HepG2 (cell line): ENCODE results near the gene TSC22D4. TPM values are rescaled to one million over a fixed set of nuclear protein-coding genes. Genes with fewer than 3 reads are reported as not detected.

ENCODE experiments used
- ATF3 ChIP-seq: sonication (generic); formaldehyde crosslinking; IDR thresholded peaks from 2 replicates; pipeline ENCODE4 v1.4.0; 2020; ENCODE audit warnings: missing genetic modification reagents
- CREB1 ChIP-seq, 2 experiments: fragments of 450-650 bp in 1 of 2; IDR thresholded peaks; 2 replicates each; pipeline ENCODE4 v1.6.1; 2016 to 2017; ENCODE audit warnings: control low read depth in 1 of 2, mild to moderate bottlenecking in 1 of 2, missing compliant biosample characterization in 1 of 2, missing genetic modification characterization in 1 of 2
- EEA1 ChIP-seq: sonication (generic); formaldehyde crosslinking; IDR thresholded peaks from 2 replicates; pipeline ENCODE4 v1.5.1; 2020; ENCODE audit warnings: mild to moderate bottlenecking, missing genetic modification reagents, borderline replicate concordance
- HNF4G ChIP-seq, 2 experiments: sonication (generic) in 1 of 2; formaldehyde crosslinking in 1 of 2; IDR thresholded peaks; 2 replicates each; pipeline versions ENCODE4 v1.4.0 to v1.6.1; 2011 to 2020; ENCODE audit warnings: borderline replicate concordance in 2 of 2, low read depth in 2 of 2, mild to moderate bottlenecking in 2 of 2, low read length in 1 of 2, missing genetic modification reagents in 1 of 2, moderate library complexity in 1 of 2
- KLF9 ChIP-seq: IDR thresholded peaks from 2 replicates; pipeline ENCODE4 v1.6.1; 2016; ENCODE audit warnings: low read depth
- MTA1 ChIP-seq: sonication (generic); formaldehyde crosslinking; IDR thresholded peaks from 2 replicates; pipeline ENCODE4 v1.4.0; 2020; ENCODE audit warnings: missing genetic modification reagents, mild to moderate bottlenecking, borderline replicate concordance
- MZF1 ChIP-seq: sonication (generic); formaldehyde crosslinking; IDR thresholded peaks from 2 replicates; pipeline ENCODE4 v1.8.1; 2023; ENCODE audit warnings: mild to moderate bottlenecking, missing genetic modification reagents, borderline replicate concordance
- PHF8 ChIP-seq: sonication (generic); formaldehyde crosslinking; IDR thresholded peaks from 2 replicates; pipeline ENCODE4 v1.5.0; 2020; ENCODE audit warnings: missing genetic modification reagents
- POLR2AphosphoS2 ChIP-seq: IDR thresholded peaks from 2 replicates; pipeline ENCODE4 v1.6.1; 2011; ENCODE audit warnings: low read depth, low read length, improper control_type of control experiment
- PRMT3 ChIP-seq: sonication (generic); formaldehyde crosslinking; IDR thresholded peaks from 2 replicates; pipeline ENCODE4 v1.8.1; 2022; ENCODE audit warnings: low read depth, mild to moderate bottlenecking, moderate library complexity, missing genetic modification reagents, borderline replicate concordance
- PTBP1 ChIP-seq: fragments of 200-400 bp; formaldehyde crosslinking; IDR thresholded peaks from 2 replicates; pipeline ENCODE4 v1.6.1; 2018; ENCODE audit warnings: low read length, low read depth; ENCODE audit not compliant: poor library complexity, severe bottlenecking
- SMAD3 ChIP-seq: sonication (generic); formaldehyde crosslinking; IDR thresholded peaks from 2 replicates; pipeline ENCODE4 v1.4.0; 2020; ENCODE audit warnings: missing genetic modification reagents
- ZBTB8A ChIP-seq: sonication (generic); formaldehyde crosslinking; IDR thresholded peaks from 2 replicates; pipeline ENCODE4 v1.4.0; 2020; ENCODE audit warnings: mild to moderate bottlenecking, low read depth, missing genetic modification reagents, borderline replicate concordance
- ZKSCAN5 ChIP-seq: sonication (generic); formaldehyde crosslinking; IDR thresholded peaks from 2 replicates; pipeline ENCODE4 v1.5.1; 2020; ENCODE audit warnings: mild to moderate bottlenecking, missing genetic modification reagents
- ZNF552 ChIP-seq: sonication (generic); formaldehyde crosslinking; IDR thresholded peaks from 2 replicates; pipeline ENCODE4 v1.9.0; 2022; ENCODE audit warnings: missing genetic modification reagents, mild to moderate bottlenecking, borderline replicate concordance
- ZNF563 ChIP-seq: sonication (generic); formaldehyde crosslinking; IDR thresholded peaks from 2 replicates; pipeline ENCODE4 v1.8.0; 2022; ENCODE audit warnings: mild to moderate bottlenecking, moderate library complexity, missing genetic modification reagents
- polyA plus RNA-seq, 8 experiments: library from polyadenylated mRNA; depleted of rRNA in 3 of 8; stranded (reverse) in 7 of 8; unstranded in 1 of 8; fragments of >200 nt; fragmentation: Illumina TruSeq in 4 of 8; extraction: Trizol in 4 of 8; gene quantifications; 2 replicates each; pipeline versions ENCODE4 v1.2.1 to v1.2.3, GENCODE V29; 2011 to 2016; ENCODE audit warnings: low read depth in 4 of 8, missing spikeins in 1 of 8, mixed read lengths in 1 of 8; ENCODE audit not compliant: insufficient read depth in 1 of 8
- total RNA-seq, 5 experiments: library from RNA; depleted of rRNA; stranded (reverse); fragments of >200 nt; fragmentation: Illumina TruSeq; extraction: Trizol; gene quantifications; 2 replicates each; pipeline ENCODE4 v1.2.3, GENCODE V29; 2016; ENCODE audit warnings: low read depth in 1 of 5
- TF ChIP-seq, protein P1 (sequence below): sonication (generic); formaldehyde crosslinking; IDR thresholded peaks from 2 replicates; pipeline ENCODE4 v1.9.0; 2022; ENCODE audit warnings: low read depth, missing genetic modification reagents
- TF ChIP-seq, protein P2 (sequence below): sonication (generic); formaldehyde crosslinking; IDR thresholded peaks from 2 replicates; pipeline ENCODE4 v1.4.0; 2020; ENCODE audit warnings: missing genetic modification reagents, borderline replicate concordance
- TF ChIP-seq, protein P3 (sequence below): sonication (generic); formaldehyde crosslinking; conservative IDR thresholded peaks from 2 replicates; pipeline ENCODE4 v1.5.0; 2020; ENCODE audit warnings: missing genetic modification reagents
- TF ChIP-seq, protein P4 (sequence below): IDR thresholded peaks from 2 replicates; pipeline ENCODE4 v1.6.1; 2016; ENCODE audit warnings: mild to moderate bottlenecking

TSC22D4 gene
- total and polyA plus RNA-seq, 2 of the 13 experiments (the other 11 are each of a cell fraction or from before 2014, with no cell fraction given) = 7.7 to 8.7 TPM

- TF ChIP-seq PTBP1 = no peak
- TF ChIP-seq, protein P1, sequence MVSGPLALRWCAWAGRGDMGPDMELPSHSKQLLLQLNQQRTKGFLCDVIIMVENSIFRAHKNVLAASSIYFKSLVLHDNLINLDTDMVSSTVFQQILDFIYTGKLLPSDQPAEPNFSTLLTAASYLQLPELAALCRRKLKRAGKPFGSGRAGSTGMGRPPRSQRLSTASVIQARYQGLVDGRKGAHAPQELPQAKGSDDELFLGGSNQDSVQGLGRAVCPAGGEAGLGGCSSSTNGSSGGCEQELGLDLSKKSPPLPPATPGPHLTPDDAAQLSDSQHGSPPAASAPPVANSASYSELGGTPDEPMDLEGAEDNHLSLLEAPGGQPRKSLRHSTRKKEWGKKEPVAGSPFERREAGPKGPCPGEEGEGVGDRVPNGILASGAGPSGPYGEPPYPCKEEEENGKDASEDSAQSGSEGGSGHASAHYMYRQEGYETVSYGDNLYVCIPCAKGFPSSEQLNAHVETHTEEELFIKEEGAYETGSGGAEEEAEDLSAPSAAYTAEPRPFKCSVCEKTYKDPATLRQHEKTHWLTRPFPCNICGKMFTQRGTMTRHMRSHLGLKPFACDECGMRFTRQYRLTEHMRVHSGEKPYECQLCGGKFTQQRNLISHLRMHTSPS (CRISPR knock-in tag) = 0 out of 2 replicates have a peak, but pooled peaks have one; percentile 26
- TF ChIP-seq CREB1 (IDR thresholded peaks at IDR 0.05) = no peak
- TF ChIP-seq CREB1 (CRISPR knock-in tag; IDR thresholded peaks at IDR 0.05) = no peak
- no peak for TF ChIP-seq HNF4G (IDR thresholded peaks at IDR 0.05; ENCODE audit: borderline replicate concordance, low read depth, low read length)
- TF ChIP-seq HNF4G (CRISPR knock-in tag; IDR thresholded peaks at IDR 0.05; ENCODE audit: borderline replicate concordance, low read depth) = no peak
- no peak for TF ChIP-seq PRMT3 (CRISPR knock-in tag)
- no peak for TF ChIP-seq ZNF552 (CRISPR knock-in tag)
- TF ChIP-seq KLF9 (CRISPR knock-in tag) = no peak
- TF ChIP-seq, protein P2, sequence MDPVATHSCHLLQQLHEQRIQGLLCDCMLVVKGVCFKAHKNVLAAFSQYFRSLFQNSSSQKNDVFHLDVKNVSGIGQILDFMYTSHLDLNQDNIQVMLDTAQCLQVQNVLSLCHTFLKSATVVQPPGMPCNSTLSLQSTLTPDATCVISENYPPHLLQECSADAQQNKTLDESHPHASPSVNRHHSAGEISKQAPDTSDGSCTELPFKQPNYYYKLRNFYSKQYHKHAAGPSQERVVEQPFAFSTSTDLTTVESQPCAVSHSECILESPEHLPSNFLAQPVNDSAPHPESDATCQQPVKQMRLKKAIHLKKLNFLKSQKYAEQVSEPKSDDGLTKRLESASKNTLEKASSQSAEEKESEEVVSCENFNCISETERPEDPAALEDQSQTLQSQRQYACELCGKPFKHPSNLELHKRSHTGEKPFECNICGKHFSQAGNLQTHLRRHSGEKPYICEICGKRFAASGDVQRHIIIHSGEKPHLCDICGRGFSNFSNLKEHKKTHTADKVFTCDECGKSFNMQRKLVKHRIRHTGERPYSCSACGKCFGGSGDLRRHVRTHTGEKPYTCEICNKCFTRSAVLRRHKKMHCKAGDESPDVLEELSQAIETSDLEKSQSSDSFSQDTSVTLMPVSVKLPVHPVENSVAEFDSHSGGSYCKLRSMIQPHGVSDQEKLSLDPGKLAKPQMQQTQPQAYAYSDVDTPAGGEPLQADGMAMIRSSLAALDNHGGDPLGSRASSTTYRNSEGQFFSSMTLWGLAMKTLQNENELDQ (CRISPR knock-in tag) = no peak
- TF ChIP-seq ATF3 (CRISPR knock-in tag) = no peak
- TF ChIP-seq, protein P3, sequence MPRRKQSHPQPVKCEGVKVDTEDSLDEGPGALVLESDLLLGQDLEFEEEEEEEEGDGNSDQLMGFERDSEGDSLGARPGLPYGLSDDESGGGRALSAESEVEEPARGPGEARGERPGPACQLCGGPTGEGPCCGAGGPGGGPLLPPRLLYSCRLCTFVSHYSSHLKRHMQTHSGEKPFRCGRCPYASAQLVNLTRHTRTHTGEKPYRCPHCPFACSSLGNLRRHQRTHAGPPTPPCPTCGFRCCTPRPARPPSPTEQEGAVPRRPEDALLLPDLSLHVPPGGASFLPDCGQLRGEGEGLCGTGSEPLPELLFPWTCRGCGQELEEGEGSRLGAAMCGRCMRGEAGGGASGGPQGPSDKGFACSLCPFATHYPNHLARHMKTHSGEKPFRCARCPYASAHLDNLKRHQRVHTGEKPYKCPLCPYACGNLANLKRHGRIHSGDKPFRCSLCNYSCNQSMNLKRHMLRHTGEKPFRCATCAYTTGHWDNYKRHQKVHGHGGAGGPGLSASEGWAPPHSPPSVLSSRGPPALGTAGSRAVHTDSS = no peak
- no peak; the same call in 1 of the 2 replicates for TF ChIP-seq ZKSCAN5
- no peak for TF ChIP-seq ZBTB8A (CRISPR knock-in tag)
- no peak for TF ChIP-seq SMAD3 (CRISPR knock-in tag)
- TF ChIP-seq ZNF563 (CRISPR knock-in tag) = 0 out of 2 replicates have a peak, but pooled peaks have one; percentile 49
- peak; percentile 76; the same call in 1 of the 2 replicates for TF ChIP-seq PHF8 (CRISPR knock-in tag)
- TF ChIP-seq EEA1 (CRISPR knock-in tag) = peak; percentile 71; the same call in 1 of the 2 replicates
- 0 out of 2 replicates have a peak, but pooled peaks have one; percentile 1 for TF ChIP-seq MTA1 (CRISPR knock-in tag)
- no peak for TF ChIP-seq MZF1 (CRISPR knock-in tag)
- TF ChIP-seq POLR2AphosphoS2 = no peak
- TF ChIP-seq, protein P4, sequence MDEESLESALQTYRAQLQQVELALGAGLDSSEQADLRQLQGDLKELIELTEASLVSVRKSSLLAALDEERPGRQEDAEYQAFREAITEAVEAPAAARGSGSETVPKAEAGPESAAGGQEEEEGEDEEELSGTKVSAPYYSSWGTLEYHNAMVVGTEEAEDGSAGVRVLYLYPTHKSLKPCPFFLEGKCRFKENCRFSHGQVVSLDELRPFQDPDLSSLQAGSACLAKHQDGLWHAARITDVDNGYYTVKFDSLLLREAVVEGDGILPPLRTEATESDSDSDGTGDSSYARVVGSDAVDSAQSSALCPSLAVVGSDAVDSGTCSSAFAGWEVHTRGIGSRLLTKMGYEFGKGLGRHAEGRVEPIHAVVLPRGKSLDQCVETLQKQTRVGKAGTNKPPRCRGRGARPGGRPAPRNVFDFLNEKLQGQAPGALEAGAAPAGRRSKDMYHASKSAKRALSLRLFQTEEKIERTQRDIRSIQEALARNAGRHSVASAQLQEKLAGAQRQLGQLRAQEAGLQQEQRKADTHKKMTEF (CRISPR knock-in tag) = no peak; the same call in 1 of the 2 replicates
These were observed 43.4 kb downstream of the TSC22D4 start (continued) for GRCh38 chr7:100435401-100436304.
